Prostate gland (tissue), 2 donors: Measurements from ENCODE around the gene LHPP. TPM values are rescaled to one million over a fixed set of nuclear protein-coding genes. Genes with fewer than 3 reads are reported as not detected.
A peak's percentile ranks its signal among the peaks of the same experiment; 100 is the strongest.

Experiments
- DNase-seq: peaks from one replicate; pipeline ENCODE4 v3.0.0-alpha.2; 2019; ENCODE audit warnings: low spot score
- H3K27ac ChIP-seq, 2 donors: fragments of 200-600 bp; sonication (generic); 2 replicates each; pipeline ENCODE4 v1.5.1; 2017 to 2019
- H3K27me3 ChIP-seq: fragments of 200-600 bp; sonication (generic); replicated peaks from 2 replicates; pipeline ENCODE4 v1.5.1; 2019; ENCODE audit not compliant: insufficient read depth
- H3K36me3 ChIP-seq, 2 donors: fragments of 200-600 bp; sonication (generic); 1 replicate in 1 of 2; 2 replicates in 1 of 2; pipeline versions ENCODE4 v1.5.1 to v1.8.1; 2017 to 2019
- H3K4me1 ChIP-seq: fragments of 200-600 bp; sonication (generic); replicated peaks from 2 replicates; pipeline ENCODE4 v1.5.1; 2019
- H3K4me3 ChIP-seq, 2 donors: fragments of 200-600 bp; sonication (generic); 2 replicates each; pipeline ENCODE4 v1.5.1; 2017 to 2019
- H3K9me3 ChIP-seq: fragments of 200-600 bp; sonication (generic); 2 replicates; pipeline ENCODE4 v1.5.1; 2017
- POLR2A ChIP-seq: fragments of 450-650 bp; IDR thresholded peaks from one replicate; pipeline ENCODE4 v1.6.1; 2016; ENCODE audit warnings: antibody characterized with exemption, mild to moderate bottlenecking
- POLR2AphosphoS5 ChIP-seq: sonication (generic); formaldehyde crosslinking; IDR thresholded peaks from one replicate; pipeline ENCODE4 v1.6.1; 2017; ENCODE audit warnings: antibody characterized with exemption
- WGBS: methylation state at CpG from one replicate; pipeline ENCODE4 v1.1.5; 2018; 5-methylcytosine and 5-hydroxymethylcytosine counted together
- intact Hi-C: fragments of 100-400 bp; cut with DNase I; formaldehyde crosslinking; loops from one replicate; pipeline ENCODE4 v1.14.2; 2022
- total RNA-seq, 2 donors: library from RNA; depleted of rRNA; stranded (reverse); fragments of >200 nt; gene quantifications; one replicate each; pipeline ENCODE4 v1.1.0, GENCODE V29; 2016
- TF ChIP-seq, protein P1 (sequence below), 4 experiments: fragments of 200-600 bp in 2 of 4; fragments of 450-650 bp in 2 of 4; sonication (generic) in 2 of 4; IDR thresholded peaks; 1 replicate in 3 of 4; 2 replicates in 1 of 4; pipeline ENCODE4 v1.5.1; 2016 to 2019; ENCODE audit warnings: antibody characterized with exemption in 4 of 4, mild to moderate bottlenecking in 2 of 4, moderate library complexity in 2 of 4

LHPP gene
- total RNA-seq, 2 donors from 2014 or later: 21.9 to 43.3 TPM

DNA sequence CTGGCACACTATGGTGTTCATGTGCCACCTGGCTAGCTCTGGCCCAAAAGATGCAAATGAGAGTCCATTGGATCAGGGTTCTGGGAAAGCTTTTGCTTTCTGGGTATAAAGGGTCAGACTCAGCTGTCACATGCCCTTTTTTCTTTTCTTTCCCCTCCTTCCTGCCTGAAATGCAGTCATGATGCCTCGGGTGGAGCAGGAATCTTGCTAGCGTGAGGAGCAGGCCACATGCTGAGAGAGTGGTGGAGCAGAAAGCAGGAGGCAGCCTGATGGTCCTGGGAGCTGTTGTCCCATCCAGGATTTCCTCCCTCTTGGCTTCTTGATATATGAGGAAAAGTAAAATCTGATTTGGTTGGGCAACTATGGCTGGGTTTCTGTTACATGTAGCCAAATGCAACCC lies 2.7 kb upstream of the LHPP start:
- no peak overlapping the region for H3K4me3 ChIP-seq
- H3K9me3 ChIP-seq: no peaks in the 10 kb centered on the region
- no peak for DNase-seq
- TF ChIP-seq POLR2AphosphoS5: no peak
- TF ChIP-seq, protein P1, sequence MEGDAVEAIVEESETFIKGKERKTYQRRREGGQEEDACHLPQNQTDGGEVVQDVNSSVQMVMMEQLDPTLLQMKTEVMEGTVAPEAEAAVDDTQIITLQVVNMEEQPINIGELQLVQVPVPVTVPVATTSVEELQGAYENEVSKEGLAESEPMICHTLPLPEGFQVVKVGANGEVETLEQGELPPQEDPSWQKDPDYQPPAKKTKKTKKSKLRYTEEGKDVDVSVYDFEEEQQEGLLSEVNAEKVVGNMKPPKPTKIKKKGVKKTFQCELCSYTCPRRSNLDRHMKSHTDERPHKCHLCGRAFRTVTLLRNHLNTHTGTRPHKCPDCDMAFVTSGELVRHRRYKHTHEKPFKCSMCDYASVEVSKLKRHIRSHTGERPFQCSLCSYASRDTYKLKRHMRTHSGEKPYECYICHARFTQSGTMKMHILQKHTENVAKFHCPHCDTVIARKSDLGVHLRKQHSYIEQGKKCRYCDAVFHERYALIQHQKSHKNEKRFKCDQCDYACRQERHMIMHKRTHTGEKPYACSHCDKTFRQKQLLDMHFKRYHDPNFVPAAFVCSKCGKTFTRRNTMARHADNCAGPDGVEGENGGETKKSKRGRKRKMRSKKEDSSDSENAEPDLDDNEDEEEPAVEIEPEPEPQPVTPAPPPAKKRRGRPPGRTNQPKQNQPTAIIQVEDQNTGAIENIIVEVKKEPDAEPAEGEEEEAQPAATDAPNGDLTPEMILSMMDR (IDR thresholded peaks at IDR 0.05): no peak
- no peaks in the 10 kb centered on the region for H3K36me3 ChIP-seq
- H3K27me3 ChIP-seq: no peaks in the 10 kb centered on the region
- 85% methylated on average over 2 of the region's 2 CpGs for WGBS
- H3K4me1 ChIP-seq: peaks cover 3% of the 10 kb centered on the region
- peak overlapping the region in 1 of 2 donors; percentile 30 for H3K27ac ChIP-seq
- intact Hi-C loops: no loop called here

DNA sequence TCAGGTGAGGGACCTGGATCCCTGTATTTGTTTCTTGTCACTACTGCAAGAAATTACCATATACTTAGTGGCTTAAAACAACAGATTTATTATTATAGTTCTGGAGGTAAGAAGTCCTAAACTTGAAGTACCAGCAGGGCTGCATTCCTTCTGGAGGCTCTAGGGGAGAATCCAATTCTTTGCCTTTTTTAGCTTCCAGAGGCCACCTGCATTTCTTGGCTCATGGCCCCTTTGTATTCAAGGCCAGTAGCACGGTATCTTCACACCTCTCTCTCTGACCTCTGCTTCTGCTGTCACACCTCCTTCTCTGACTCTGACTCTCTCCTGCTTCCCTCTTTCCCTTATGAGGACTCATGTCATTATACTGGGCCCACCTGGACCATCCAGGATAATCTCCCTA lies 2.2 kb upstream of the LHPP start:
- peak; percentile 40 for DNase-seq
- no peak overlapping the region for H3K27ac ChIP-seq
- H3K27me3 ChIP-seq: no peaks in the 10 kb centered on the region
- H3K4me3 ChIP-seq: no peak overlapping the region
- peaks cover 3% of the 10 kb centered on the region for H3K4me1 ChIP-seq
- WGBS: 30% methylated on average over 1 of the region's 1 CpG
- H3K9me3 ChIP-seq: no peaks in the 10 kb centered on the region
- intact Hi-C loops: no loop called here
- TF ChIP-seq POLR2AphosphoS5: peak; percentile 32
- TF ChIP-seq, protein P1 (IDR thresholded peaks at IDR 0.05): no peak
- no peaks in the 10 kb centered on the region for H3K36me3 ChIP-seq

DNA sequence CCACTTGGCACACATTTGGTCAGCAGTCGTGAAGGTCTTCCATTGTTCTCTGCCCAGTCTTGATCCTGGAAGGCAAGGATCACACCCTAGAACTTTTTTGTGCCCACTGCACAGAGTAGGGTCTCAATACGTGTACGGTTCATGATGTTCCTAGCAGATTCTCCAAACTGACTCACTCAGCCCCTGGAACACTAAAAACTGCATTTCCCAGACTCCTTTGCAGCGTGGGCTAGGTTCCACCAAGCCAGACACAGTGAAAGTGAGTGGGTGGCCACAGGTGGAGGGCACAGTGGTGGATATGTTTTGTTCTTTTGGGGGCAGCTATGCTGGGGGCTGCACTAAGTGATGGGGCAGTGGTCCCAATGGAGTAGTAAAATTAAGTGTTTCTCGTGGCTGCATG lies 1.5 kb upstream of the LHPP start:
- H3K36me3 ChIP-seq: no peaks in the 10 kb centered on the region
- peaks cover 3% of the 10 kb centered on the region for H3K4me1 ChIP-seq
- TF ChIP-seq, protein P1 (IDR thresholded peaks at IDR 0.05): no peak
- TF ChIP-seq POLR2A: no peak
- TF ChIP-seq POLR2AphosphoS5: no peak
- H3K4me3 ChIP-seq: no peak overlapping the region
- no peaks in the 10 kb centered on the region for H3K27me3 ChIP-seq
- DNase-seq: no peak
- no peak overlapping the region for H3K27ac ChIP-seq
- intact Hi-C loops: no loop called here
- 84% methylated on average over 4 of the region's 5 CpGs for WGBS
- no peaks in the 10 kb centered on the region for H3K9me3 ChIP-seq

DNA sequence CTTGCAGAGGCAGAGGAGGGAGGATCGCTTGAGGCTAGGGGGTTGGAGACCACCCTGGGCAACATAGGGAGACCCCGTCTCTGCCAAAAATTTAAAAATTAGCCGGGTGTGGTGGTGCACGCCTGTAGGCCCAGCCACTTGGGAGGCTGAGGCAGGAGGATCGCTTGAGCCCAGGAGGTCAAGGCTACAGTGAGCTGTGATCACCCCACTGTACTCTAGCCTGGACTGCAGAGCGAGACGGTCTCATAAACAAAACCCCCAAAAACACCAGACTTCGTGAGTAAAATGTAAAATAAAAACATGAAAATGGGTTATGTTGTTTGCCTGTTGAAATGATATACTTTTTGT lies 699 bp downstream of the LHPP start:
- intact Hi-C loops: no loop called here
- no peak for TF ChIP-seq POLR2AphosphoS5
- no peak for TF ChIP-seq POLR2A
- TF ChIP-seq, protein P1 (IDR thresholded peaks at IDR 0.05): no peak
- peak overlapping the region; percentile 68 to 79 for H3K4me3 ChIP-seq
- H3K27me3 ChIP-seq: no peaks in the 10 kb centered on the region
- no peaks in the 10 kb centered on the region for H3K9me3 ChIP-seq
- H3K4me1 ChIP-seq: peaks cover 3% of the 10 kb centered on the region
- peak overlapping the region; percentile 91 for H3K27ac ChIP-seq
- 79% methylated on average over 8 of the region's 8 CpGs for WGBS
- no peaks in the 10 kb centered on the region for H3K36me3 ChIP-seq
- no peak for DNase-seq

DNA sequence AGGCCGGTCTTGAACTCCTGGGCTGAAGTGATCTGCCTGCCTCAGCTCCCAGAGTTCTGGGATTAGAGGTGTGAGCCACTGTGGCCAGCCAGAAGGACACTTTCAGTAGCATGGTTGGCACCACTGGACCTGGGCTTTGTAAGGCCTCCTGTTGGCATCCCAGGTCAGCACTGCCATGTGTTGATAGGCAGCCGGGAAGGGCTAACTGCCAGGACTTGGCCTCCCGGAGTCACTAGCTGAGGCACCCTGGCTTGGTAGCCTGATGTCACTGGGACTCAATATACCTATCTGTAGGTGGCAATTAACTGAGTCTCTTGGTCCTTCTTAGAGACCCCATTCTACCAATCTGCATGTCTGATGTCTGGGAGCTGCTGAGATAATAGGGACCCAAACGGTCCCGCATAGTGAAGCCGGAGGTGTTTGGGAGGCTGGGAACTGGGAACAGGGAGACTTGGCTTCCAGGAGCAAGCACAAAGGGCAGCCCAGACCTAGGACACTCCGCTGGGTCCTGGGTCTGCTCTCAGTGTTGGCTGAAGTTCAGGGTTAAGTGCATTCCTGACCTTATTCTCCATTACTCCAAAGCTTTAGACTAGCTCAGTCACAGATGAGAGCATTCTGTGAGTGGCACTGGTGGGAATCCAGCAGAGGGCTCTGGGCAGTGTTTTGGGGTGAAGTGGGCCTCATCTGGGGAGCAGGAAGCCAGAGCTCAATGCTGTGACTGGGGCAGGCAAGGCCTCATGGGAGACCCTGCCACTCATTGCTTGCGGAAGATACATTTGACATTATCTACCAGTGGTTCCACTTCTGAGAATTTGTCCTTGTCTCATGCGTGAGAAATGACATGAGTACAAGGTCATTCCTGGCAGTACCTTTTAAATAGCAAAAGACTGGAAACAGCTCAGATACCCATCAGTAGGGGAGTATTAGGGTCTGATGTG lies 2.7 kb downstream of the LHPP start:
- WGBS: 86% methylated on average over 9 of the region's 9 CpGs
- TF ChIP-seq, protein P1 (IDR thresholded peaks at IDR 0.05): no peak
- TF ChIP-seq POLR2AphosphoS5 (no peak), POLR2A (no peak)
- intact Hi-C loops: no loop called here
- Histone ChIP-seq H3K36me3 (no peaks in the 10 kb centered on the region), H3K9me3 (no peaks in the 10 kb centered on the region), H3K27ac (no peak overlapping the region), H3K4me3 (no peak overlapping the region), H3K4me1 (peaks cover 3% of the 10 kb centered on the region), H3K27me3 (no peaks in the 10 kb centered on the region)
- DNase-seq: no peak
